22Rv1 (cell line): Measurements from ENCODE around the gene KLC1.
A peak's percentile ranks its signal among the peaks of the same experiment; 100 is the strongest.

Experiments used
- H3K27ac ChIP-seq: fragments of 450-650 bp; 2 replicates; pipeline ENCODE4 v1.5.1; 2017
- CTCF ChIP-seq: fragments of 450-650 bp; IDR thresholded peaks from 2 replicates; pipeline ENCODE4 v1.5.1; 2017; ENCODE audit warnings: mild to moderate bottlenecking
- ZFX ChIP-seq: fragments of 450-650 bp; IDR thresholded peaks from 2 replicates; pipeline ENCODE4 v1.6.1; 2017; ENCODE audit warnings: antibody characterized with exemption, borderline replicate concordance

The KLC1 gene

DNA sequence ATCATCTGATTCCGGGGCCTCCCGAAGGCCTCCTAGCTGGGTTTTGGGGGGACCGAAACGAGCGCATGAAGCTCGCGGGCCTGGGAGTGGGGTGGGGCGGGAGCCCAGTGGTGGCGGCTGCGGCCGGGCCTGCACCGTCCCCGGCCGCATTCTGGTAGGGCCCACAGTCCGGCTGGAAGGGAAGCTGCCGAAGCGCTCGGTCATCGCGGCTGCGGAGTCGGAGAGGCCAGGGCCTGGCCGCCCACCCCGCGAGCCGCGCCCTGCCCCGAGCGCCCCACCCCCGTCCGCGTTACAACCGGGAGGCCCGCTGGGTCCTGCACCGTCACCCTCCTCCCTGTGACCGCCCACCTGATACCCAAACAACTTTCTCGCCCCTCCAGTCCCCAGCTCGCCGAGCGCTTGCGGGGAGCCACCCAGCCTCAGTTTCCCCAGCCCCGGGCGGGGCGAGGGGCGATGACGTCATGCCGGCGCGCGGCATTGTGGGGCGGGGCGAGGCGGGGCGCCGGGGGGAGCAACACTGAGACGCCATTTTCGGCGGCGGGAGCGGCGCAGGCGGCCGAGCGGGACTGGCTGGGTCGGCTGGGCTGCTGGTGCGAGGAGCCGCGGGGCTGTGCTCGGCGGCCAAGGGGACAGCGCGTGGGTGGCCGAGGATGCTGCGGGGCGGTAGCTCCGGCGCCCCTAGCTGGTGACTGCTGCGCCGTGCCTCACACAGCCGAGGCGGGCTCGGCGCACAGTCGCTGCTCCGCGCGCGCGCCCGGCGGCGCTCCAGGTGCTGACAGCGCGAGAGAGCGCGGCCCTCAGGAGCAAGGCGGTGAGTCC lies at the start of gene KLC1:
Gene KLC1, plus strand, starts transcription at position 528 of the 819 bp plus-strand sequence. CDS start 25,354 bp downstream, outside the sequence.
- TF ChIP-seq CTCF (peak; percentile 24; the same call in 1 of the 2 replicates), ZFX (no peak)
- peak within 1 kb of the TSS; percentile 68 for H3K27ac ChIP-seq

DNA sequence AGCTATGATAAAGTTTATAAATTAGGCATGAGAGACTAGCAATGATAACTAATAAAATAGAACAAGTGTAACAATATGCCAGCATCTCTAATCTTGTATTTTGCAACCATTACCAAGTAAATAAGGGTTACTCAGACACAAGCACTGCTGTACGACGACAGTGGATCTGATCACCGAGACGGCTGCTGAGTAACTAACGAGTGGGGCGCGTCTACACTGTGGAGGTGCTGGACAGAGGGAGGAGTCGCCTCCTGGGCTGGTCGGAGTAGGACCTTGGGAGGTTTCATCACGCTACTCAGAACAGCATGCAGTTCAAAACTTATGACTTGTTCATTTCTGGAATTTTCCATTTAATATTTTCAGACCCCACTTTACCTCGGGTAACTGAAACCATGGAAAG lies 47.8 kb upstream of the KLC1 start:
- TF ChIP-seq CTCF (no peak), ZFX (no peak)
- H3K27ac ChIP-seq: no peak overlapping the region

GRCh38 chr14:103581954-103582703 lies 46.9 kb upstream of the KLC1 start:
- no peak for TF ChIP-seq ZFX
- no peak overlapping the region for H3K27ac ChIP-seq

GRCh38 chr14:103584326-103584915 lies 44.6 kb upstream of the KLC1 start:
- no peak overlapping the region for H3K27ac ChIP-seq
- TF ChIP-seq CTCF: no peak
- TF ChIP-seq ZFX: no peak

- no peak overlapping the region for H3K27ac ChIP-seq
- TF ChIP-seq CTCF (no peak), ZFX (no peak)
Observed at GRCh38 chr14:103593577-103593976, 35.4 kb upstream of the KLC1 start.

- no peak overlapping the region for H3K27ac ChIP-seq
- TF ChIP-seq ZFX (no peak), CTCF (no peak)
Observed at GRCh38 chr14:103594265-103594664, 34.7 kb upstream of the KLC1 start.

GRCh38 chr14:103597623-103598377 lies 31.2 kb upstream of the KLC1 start:
- TF ChIP-seq ZFX (no peak), CTCF (no peak)
- H3K27ac ChIP-seq: no peak overlapping the region
